Pancreas (tissue), 10 donors: Measurements from ENCODE around the gene ATXN1. TPM values are rescaled to one million over a fixed set of nuclear protein-coding genes. Genes with fewer than 3 reads are reported as not detected.
"Not testable (repeated sequence)": the region's sequence is repeated elsewhere in the genome, so short reads cannot be mapped to it uniquely, and the experiment has no call there.

Source experiments
- ATAC-seq, 4 donors: fragments of 200-7000 bp; cut with Tn5 transposase; one replicate each; pipeline versions ENCODE4 v1.8.0 to v1.9.1; 2020; ENCODE audit warnings: mild to moderate bottlenecking in 4 of 4, moderate library complexity in 4 of 4
- DNase-seq, 6 donors: peaks; one replicate each; pipeline ENCODE4 v3.0.0-alpha.2; 2020
- FAIRE-seq: peaks from 2 replicates; lab custom pipeline; 2012; peaks lifted over from hg19 to GRCh38; lab: Jason Lieb, UNC
- H3K27ac ChIP-seq, 4 donors: fragments of 200-600 bp; sonication (generic); 1 replicate in 3 of 4; 2 replicates in 1 of 4; pipeline versions ENCODE4 v1.5.0 to v1.8.0; 2020
- H3K27me3 ChIP-seq, 4 donors: fragments of 200-600 bp; one replicate each; pipeline ENCODE4 v1.8.0; 2021
- H3K36me3 ChIP-seq, 3 donors: fragments of 200-600 bp; sonication (generic) in 1 of 3; one replicate each; pipeline versions ENCODE4 v1.5.0 to v1.8.0; 2020 to 2021
- H3K4me1 ChIP-seq, 3 donors: fragments of 200-600 bp; one replicate each; pipeline ENCODE4 v1.8.0; 2021
- H3K4me3 ChIP-seq, 4 donors: fragments of 200-600 bp; sonication (generic) in 2 of 4; one replicate each; pipeline versions ENCODE4 v1.5.0 to v1.8.0; 2020 to 2021
- H3K9me3 ChIP-seq, 4 donors: fragments of 200-600 bp; one replicate each; pipeline ENCODE4 v1.8.0; 2021
- CTCF ChIP-seq, 4 donors: fragments of 200-600 bp; sonication (generic) in 3 of 4; IDR thresholded peaks; one replicate each; pipeline versions ENCODE4 v1.5.0 to v1.8.0; 2021; ENCODE audit warnings: antibody characterized with exemption in 4 of 4
- WGBS, 2 donors: extraction: QIAGEN DNeasy Blood & Tissue Kit; methylation state at CpG; one replicate each; pipeline ENCODE4 v1.1.7; 2013; 5-methylcytosine and 5-hydroxymethylcytosine counted together
- intact Hi-C, 3 donors: fragments of 100-400 bp; cut with DNase I; formaldehyde crosslinking; loops; one replicate each; pipeline versions ENCODE4 v1.11.1 to v1.14.2; 2022
- polyA plus RNA-seq, 2 donors: library from polyadenylated mRNA; stranded (reverse); fragments of 200-250 nt; gene quantifications; one replicate each; pipeline ENCODE4 v1.2.3, GENCODE V29; 2013
- total RNA-seq, 6 donors: library from RNA; stranded (reverse); fragmentation: NEBNext Ultra II Directional in 4 of 6; extraction: Animal tissue kit (Norgen Biotek cat#: 25700) in 4 of 6; gene quantifications; one replicate each; pipeline versions ENCODE4 v1.2.1 to v1.2.4, GENCODE V29; 2021 to 2023
- donor health status: healthy with polysubstance abuse.
- donor health status: DM: no; HTN: no; CAD: no; lungs with moderate emphysema.
- donor health status: DM: no; HTN: no; CAD: no.
- donor health status: control.
- donor health status: control.
- donor health status: Bipolar disorder and iron deficiency.
- donor health status: DM: yes; HTN: yes; CAD: no.
- donor health status: DM: no; HTN: no; CAD: no.
- donor health status: DM: no; HTN: no; CAD: no.
- donor health status: DM: yes; HTN: yes; CAD: no.

The ATXN1 gene
- total and polyA plus RNA-seq, 8 donors = 4.9 to 38.6 (median 20.5) TPM

- intact Hi-C loops = no loop called here
- Histone ChIP-seq H3K4me1 (no peaks in the 10 kb centered on the region), H3K4me3 (no peak overlapping the region), H3K36me3 (no peaks in the 10 kb centered on the region), H3K9me3 (no peaks in the 10 kb centered on the region), H3K27ac (no peak overlapping the region), H3K27me3 (no peaks in the 10 kb centered on the region)
- TF ChIP-seq CTCF (IDR thresholded peaks at IDR 0.05) = no peak
- DNase-seq (no peak), ATAC-seq (no peak), FAIRE-seq (no peak)
- WGBS, 2 donors = 82 to 90% methylated on average over 5 of the region's 5 CpGs
Observed at GRCh38 chr6:16383607-16384206, 377.6 kb downstream of the ATXN1 start.

GRCh38 chr6:16381968-16382367 is 379.3 kb downstream of the ATXN1 start:
- FAIRE-seq, H3K9me3 ChIP-seq, H3K27ac ChIP-seq, ATAC-seq, H3K4me1 ChIP-seq, H3K36me3 ChIP-seq, H3K4me3 ChIP-seq, H3K27me3 ChIP-seq, intact Hi-C loops, DNase-seq: not testable (repeated sequence)
- 94 to 96% methylated on average over 3 of the region's 3 CpGs for WGBS, 2 donors

- H3K9me3 ChIP-seq = no peaks in the 10 kb centered on the region
- H3K4me1 ChIP-seq = no peaks in the 10 kb centered on the region
- H3K27me3 ChIP-seq = no peaks in the 10 kb centered on the region
- no peak for FAIRE-seq
- no peak for DNase-seq
- no peak overlapping the region for H3K4me3 ChIP-seq
- H3K36me3 ChIP-seq = no peaks in the 10 kb centered on the region
- WGBS, 2 donors = 93 to 97% methylated on average over 5 of the region's 5 CpGs
- TF ChIP-seq CTCF (IDR thresholded peaks at IDR 0.05) = no peak
- H3K27ac ChIP-seq = no peak overlapping the region
- intact Hi-C loops = no loop called here
- no peak for ATAC-seq
Observed at GRCh38 chr6:16380220-16380809, 380.9 kb downstream of the ATXN1 start.

GRCh38 chr6:16378360-16378759 is 382.9 kb downstream of the ATXN1 start:
- H3K27ac ChIP-seq, H3K9me3 ChIP-seq, DNase-seq, H3K4me3 ChIP-seq, intact Hi-C loops, FAIRE-seq, H3K4me1 ChIP-seq, H3K36me3 ChIP-seq, ATAC-seq, H3K27me3 ChIP-seq: not testable (repeated sequence)
- WGBS, 2 donors = 96 to 98% methylated on average over 4 of the region's 4 CpGs

DNA sequence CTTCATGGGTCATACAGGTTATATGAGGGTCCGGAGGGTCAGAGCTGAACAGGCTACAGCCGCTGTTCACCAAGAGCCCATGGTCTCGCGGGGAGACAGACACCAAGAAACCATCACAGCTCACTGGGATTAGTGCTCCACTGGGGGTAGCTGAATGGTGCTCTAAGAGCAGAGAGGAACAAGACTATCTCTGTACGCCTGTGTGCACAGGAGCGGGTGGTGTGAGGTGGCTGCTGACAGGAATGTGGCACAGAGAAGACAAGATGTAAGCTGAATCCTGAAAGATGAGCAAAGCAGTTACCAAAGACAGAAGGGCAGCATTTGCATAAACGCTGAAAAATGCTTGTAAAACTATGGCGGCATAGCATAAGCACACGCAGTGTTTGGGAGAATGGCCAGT is 383.8 kb downstream of the ATXN1 start:
- DNase-seq = no peak
- H3K27ac ChIP-seq = no peak overlapping the region

More for the DNA sequence above, 383.8 kb downstream of the ATXN1 start:
- no peaks in the 10 kb centered on the region for H3K4me1 ChIP-seq
- TF ChIP-seq CTCF (IDR thresholded peaks at IDR 0.05) = no peak
- no peak for FAIRE-seq
- no peaks in the 10 kb centered on the region for H3K36me3 ChIP-seq
- ATAC-seq = no peak
- WGBS, 2 donors = 97 to 100% methylated on average over 9 of the region's 9 CpGs
- H3K9me3 ChIP-seq = no peaks in the 10 kb centered on the region
- H3K27me3 ChIP-seq = no peaks in the 10 kb centered on the region
- intact Hi-C loops = no loop called here
- no peak overlapping the region for H3K4me3 ChIP-seq
